Measurements from ENCODE around the gene RNU6-1. TPM values are rescaled to one million over a fixed set of nuclear protein-coding genes. Genes with fewer than 3 reads are reported as not detected.
A peak's percentile ranks its signal among the peaks of the same experiment; 100 is the strongest.

RNU6-1 gene
- total and polyA plus RNA-seq, 2 experiments from 2014 or later = not detected

DNA sequence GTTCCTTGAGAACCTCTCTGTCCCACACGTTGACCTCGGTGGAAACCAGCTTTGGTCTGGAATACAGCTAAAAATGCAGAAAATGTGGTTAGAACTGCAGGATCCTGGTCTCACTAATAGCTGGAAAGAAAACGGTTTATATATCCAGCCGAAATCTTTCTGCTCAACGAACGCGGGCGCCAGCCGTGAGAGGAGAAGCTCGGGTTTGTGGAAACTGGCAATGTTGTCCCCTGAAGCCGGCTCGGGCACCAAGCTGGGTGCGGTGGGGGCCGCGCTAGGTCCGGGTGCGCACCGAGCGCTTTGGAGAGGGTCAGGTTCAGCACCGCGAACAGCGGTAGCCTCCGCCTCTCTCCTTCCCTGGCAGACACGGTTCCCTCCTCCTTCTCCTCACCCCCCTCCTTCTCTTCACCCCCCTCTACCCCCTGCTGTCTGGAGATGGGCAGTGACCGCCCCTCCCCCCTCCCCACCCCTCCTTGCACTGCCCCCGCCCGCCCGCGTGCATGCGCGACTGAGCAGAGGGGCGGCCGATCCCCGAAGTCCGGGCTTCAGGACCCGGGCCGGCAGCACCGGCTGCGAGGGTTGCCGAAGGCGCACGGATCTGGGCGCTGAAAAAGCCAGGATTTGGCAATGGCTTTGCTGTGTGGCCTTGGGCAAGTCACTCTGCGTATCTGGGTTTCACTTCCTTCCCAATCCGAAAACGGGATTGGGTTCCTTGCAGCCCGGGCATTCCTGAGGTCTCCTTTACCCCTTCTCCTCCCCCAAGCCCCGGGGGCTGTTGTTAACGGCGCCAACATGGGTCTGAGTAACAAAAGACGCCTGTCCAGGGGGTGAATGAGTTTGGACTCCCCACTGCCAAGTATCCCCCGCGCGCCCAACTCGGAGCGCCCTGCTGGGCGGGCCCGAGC, 14.6 kb downstream of the RNU6-1 start, which contains the start of gene SKOR1:
Gene SKOR1, plus strand, starts transcription at position 534 of the 905 bp plus-strand sequence. Its CDS starts 94 bp downstream, at position 628.
- TF ChIP-seq POLR2AphosphoS5 (IDR thresholded peaks at IDR 0.05; ENCODE audit: low read depth) (no peak), EZH2phosphoT487 (IDR thresholded peaks at IDR 0.05; ENCODE audit: unreplicated experiment) (peak; percentile 74), EZH2 (IDR thresholded peaks at IDR 0.05; ENCODE audit: low read depth, unreplicated experiment) (peak; percentile 96)
- TF ChIP-seq, protein P1, sequence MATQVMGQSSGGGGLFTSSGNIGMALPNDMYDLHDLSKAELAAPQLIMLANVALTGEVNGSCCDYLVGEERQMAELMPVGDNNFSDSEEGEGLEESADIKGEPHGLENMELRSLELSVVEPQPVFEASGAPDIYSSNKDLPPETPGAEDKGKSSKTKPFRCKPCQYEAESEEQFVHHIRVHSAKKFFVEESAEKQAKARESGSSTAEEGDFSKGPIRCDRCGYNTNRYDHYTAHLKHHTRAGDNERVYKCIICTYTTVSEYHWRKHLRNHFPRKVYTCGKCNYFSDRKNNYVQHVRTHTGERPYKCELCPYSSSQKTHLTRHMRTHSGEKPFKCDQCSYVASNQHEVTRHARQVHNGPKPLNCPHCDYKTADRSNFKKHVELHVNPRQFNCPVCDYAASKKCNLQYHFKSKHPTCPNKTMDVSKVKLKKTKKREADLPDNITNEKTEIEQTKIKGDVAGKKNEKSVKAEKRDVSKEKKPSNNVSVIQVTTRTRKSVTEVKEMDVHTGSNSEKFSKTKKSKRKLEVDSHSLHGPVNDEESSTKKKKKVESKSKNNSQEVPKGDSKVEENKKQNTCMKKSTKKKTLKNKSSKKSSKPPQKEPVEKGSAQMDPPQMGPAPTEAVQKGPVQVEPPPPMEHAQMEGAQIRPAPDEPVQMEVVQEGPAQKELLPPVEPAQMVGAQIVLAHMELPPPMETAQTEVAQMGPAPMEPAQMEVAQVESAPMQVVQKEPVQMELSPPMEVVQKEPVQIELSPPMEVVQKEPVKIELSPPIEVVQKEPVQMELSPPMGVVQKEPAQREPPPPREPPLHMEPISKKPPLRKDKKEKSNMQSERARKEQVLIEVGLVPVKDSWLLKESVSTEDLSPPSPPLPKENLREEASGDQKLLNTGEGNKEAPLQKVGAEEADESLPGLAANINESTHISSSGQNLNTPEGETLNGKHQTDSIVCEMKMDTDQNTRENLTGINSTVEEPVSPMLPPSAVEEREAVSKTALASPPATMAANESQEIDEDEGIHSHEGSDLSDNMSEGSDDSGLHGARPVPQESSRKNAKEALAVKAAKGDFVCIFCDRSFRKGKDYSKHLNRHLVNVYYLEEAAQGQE (IDR thresholded peaks at IDR 0.05; ENCODE audit: unreplicated experiment) = peak; percentile 78
- Mint-ChIP-seq H3K27me3 (ENCODE audit: insufficient read depth, low read depth, poor library complexity) (peaks cover 86% of the 10 kb centered on the region), H3K4me3 (peak within 1 kb of the TSS; percentile 58), H3K4me1 (peaks cover 52% of the 10 kb centered on the region), H3K36me3 (ENCODE audit: low read depth) (peaks cover 6% of the 10 kb centered on the region; the same call in 1 of the 3 replicates), H3K27ac (no peak within 1 kb of the TSS), H3K9me3 (peaks cover 11% of the 10 kb centered on the region)
- Histone ChIP-seq H3F3A (replicated peaks; ENCODE audit: low read depth) (peaks cover 17% of the 10 kb centered on the region), H3K9me2 (ENCODE audit: insufficient read depth) (no peaks in the 10 kb centered on the region), H3K27ac (ENCODE audit: low read depth) (no peak within 1 kb of the TSS), H3K36me3 (ENCODE audit: insufficient read depth) (no peaks in the 10 kb centered on the region), H3K4me1 (ENCODE audit: insufficient read depth) (peaks cover 54% of the 10 kb centered on the region), H3K4me3 (peak within 1 kb of the TSS; percentile 53), H4K20me1 (replicated peaks; ENCODE audit: insufficient read depth) (peaks cover 6% of the 10 kb centered on the region), H2AFZ (peak within 1 kb of the TSS; percentile 52), H3K79me2 (replicated peaks; ENCODE audit: insufficient read depth) (no peaks in the 10 kb centered on the region), H3K4me2 (peak within 1 kb of the TSS; percentile 77), H3K27me3 (ENCODE audit: insufficient read depth) (peaks cover 100% of the 10 kb centered on the region)
- DNase-seq (ENCODE audit: low spot score) (peak; percentile 90), ATAC-seq (peak; percentile 24)

DNA sequence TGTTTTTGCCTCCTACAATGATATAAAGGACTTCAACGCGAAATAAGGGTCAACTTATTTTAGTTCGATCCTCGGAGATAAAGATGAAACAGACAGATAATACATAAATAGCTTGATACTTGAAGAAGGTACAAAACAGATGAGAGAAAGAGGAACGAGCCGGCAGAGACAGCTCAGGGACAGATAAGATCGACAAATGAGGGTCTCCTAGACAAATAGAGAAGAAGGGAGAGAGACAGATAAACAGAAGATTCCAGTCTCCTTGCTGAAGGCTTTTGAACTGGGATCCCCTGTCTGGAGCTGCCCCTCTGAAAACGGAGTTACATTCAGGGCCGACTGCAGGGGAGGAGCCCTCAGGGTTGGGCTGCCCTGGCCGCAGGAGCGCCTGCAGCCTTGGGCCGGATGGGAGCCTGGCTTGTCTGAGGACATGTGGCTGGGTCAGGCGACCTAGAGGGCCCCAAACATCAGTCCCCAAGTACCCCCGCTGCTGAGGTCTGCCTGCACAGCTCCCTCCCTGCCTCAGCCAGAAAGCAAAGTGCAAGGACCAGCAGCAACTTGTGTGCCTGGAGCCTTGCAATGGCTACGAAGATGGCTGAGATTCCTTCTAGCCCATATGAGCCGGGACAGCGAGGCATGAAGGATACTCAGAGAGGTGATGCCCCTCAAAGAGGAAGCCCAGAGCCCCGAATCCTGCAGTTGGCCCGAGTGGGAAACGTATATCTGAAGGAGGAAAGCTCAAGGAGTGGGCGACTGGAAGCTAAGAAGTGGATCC, 15.5 kb downstream of the RNU6-1 start:
- H3K79me2 ChIP-seq (replicated peaks; ENCODE audit: insufficient read depth) = no peaks in the 10 kb centered on the region
- H3F3A ChIP-seq (replicated peaks; ENCODE audit: low read depth) = peaks cover 14% of the 10 kb centered on the region
- no peaks in the 10 kb centered on the region for H3K36me3 ChIP-seq (ENCODE audit: insufficient read depth)
- no peak for TF ChIP-seq STAT1 (IDR thresholded peaks at IDR 0.05; ENCODE audit: unreplicated experiment)
- TF ChIP-seq CREB1 (CRISPR knock-in tag; IDR thresholded peaks at IDR 0.05; ENCODE audit: low read depth) = no peak
- no peak for TF ChIP-seq ZNF331 (CRISPR knock-in tag; IDR thresholded peaks at IDR 0.05; ENCODE audit: low read depth)
- peak; percentile 92 for TF ChIP-seq EZH2 (IDR thresholded peaks at IDR 0.05; ENCODE audit: low read depth, unreplicated experiment)
- TF ChIP-seq CTCF (conservative IDR thresholded peaks at IDR 0.05; ENCODE audit: low read depth in 2 of 2) = no peak
- TF ChIP-seq, protein P1 (IDR thresholded peaks at IDR 0.05; ENCODE audit: unreplicated experiment) = peak; percentile 37
- TF ChIP-seq, protein P2, sequence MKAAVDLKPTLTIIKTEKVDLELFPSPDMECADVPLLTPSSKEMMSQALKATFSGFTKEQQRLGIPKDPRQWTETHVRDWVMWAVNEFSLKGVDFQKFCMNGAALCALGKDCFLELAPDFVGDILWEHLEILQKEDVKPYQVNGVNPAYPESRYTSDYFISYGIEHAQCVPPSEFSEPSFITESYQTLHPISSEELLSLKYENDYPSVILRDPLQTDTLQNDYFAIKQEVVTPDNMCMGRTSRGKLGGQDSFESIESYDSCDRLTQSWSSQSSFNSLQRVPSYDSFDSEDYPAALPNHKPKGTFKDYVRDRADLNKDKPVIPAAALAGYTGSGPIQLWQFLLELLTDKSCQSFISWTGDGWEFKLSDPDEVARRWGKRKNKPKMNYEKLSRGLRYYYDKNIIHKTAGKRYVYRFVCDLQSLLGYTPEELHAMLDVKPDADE (IDR thresholded peaks at IDR 0.05) = no peak
- peak; percentile 15 for TF ChIP-seq EZH2phosphoT487 (IDR thresholded peaks at IDR 0.05; ENCODE audit: unreplicated experiment)
- Mint-ChIP-seq H3K27me3 (ENCODE audit: insufficient read depth, low read depth, poor library complexity) (peaks cover 86% of the 10 kb centered on the region), H3K36me3 (ENCODE audit: low read depth) (peaks cover 6% of the 10 kb centered on the region; the same call in 1 of the 3 replicates), H3K4me1 (peaks cover 52% of the 10 kb centered on the region), H3K4me3 (peak overlapping the region; percentile 76), H3K9me3 (peaks cover 11% of the 10 kb centered on the region), H3K27ac (no peak overlapping the region)
- peaks cover 100% of the 10 kb centered on the region for H3K27me3 ChIP-seq (ENCODE audit: insufficient read depth)
- peaks cover 7% of the 10 kb centered on the region for H4K20me1 ChIP-seq (replicated peaks; ENCODE audit: insufficient read depth)
- H3K4me2 ChIP-seq = peak overlapping the region; percentile 75
- H3K4me3 ChIP-seq = peak overlapping the region; percentile 53
- peak; percentile 47 for DNase-seq (ENCODE audit: low spot score)
- peaks cover 59% of the 10 kb centered on the region for H3K4me1 ChIP-seq (ENCODE audit: insufficient read depth)
- H2AFZ ChIP-seq = no peak overlapping the region
- no peaks in the 10 kb centered on the region for H3K9me2 ChIP-seq (ENCODE audit: insufficient read depth)
- H3K27ac ChIP-seq (ENCODE audit: low read depth) = no peak overlapping the region
- no peak for ATAC-seq

All from GM23338 (cell line).